Upper lobe of right lung (tissue), 1 donor: ENCODE results near the gene CNOT1. TPM values are rescaled to one million over a fixed set of nuclear protein-coding genes. Genes with fewer than 3 reads are reported as not detected.

Experiments used
- ATAC-seq: fragments of 200-7000 bp; cut with Tn5 transposase; one replicate; pipeline ENCODE4 v1.9.1; 2020; ENCODE audit warnings: mild to moderate bottlenecking, moderate library complexity
- DNase-seq: peaks from one replicate; pipeline ENCODE4 v3.0.0-alpha.2; 2020
- H3K27ac ChIP-seq: fragments of 200-600 bp; one replicate; pipeline ENCODE4 v1.8.0; 2022
- H3K27me3 ChIP-seq: fragments of 200-600 bp; one replicate; pipeline ENCODE4 v1.8.0; 2022; ENCODE audit warnings: mild to moderate bottlenecking
- H3K36me3 ChIP-seq: fragments of 200-600 bp; one replicate; pipeline ENCODE4 v1.8.0; 2022
- H3K4me1 ChIP-seq: fragments of 200-600 bp; one replicate; pipeline ENCODE4 v1.8.0; 2022
- H3K4me3 ChIP-seq: fragments of 200-600 bp; one replicate; pipeline ENCODE4 v1.8.0; 2022; ENCODE audit warnings: mild to moderate bottlenecking
- H3K9me3 ChIP-seq: fragments of 200-600 bp; one replicate; pipeline ENCODE4 v1.8.0; 2022
- intact Hi-C: fragments of 100-400 bp; cut with DNase I; formaldehyde crosslinking; loops from one replicate; pipeline ENCODE4 v1.11.0; 2022
- total RNA-seq: library from RNA; stranded (reverse); fragmentation: NEBNext Ultra II Directional; extraction: Animal tissue kit (Norgen Biotek cat#: 25700); gene quantifications from one replicate; pipeline ENCODE4 v1.2.1, GENCODE V29; 2021
- TF ChIP-seq, protein P1 (sequence below): fragments of 200-600 bp; IDR thresholded peaks from one replicate; pipeline ENCODE4 v1.8.0; 2022; ENCODE audit warnings: antibody characterized with exemption
- donor health status: DM: no; HTN: yes; CAD: no; lungs with severe emphysema.

CNOT1 gene
- total RNA-seq, 1 donor from 2014 or later, result 140 TPM

DNA sequence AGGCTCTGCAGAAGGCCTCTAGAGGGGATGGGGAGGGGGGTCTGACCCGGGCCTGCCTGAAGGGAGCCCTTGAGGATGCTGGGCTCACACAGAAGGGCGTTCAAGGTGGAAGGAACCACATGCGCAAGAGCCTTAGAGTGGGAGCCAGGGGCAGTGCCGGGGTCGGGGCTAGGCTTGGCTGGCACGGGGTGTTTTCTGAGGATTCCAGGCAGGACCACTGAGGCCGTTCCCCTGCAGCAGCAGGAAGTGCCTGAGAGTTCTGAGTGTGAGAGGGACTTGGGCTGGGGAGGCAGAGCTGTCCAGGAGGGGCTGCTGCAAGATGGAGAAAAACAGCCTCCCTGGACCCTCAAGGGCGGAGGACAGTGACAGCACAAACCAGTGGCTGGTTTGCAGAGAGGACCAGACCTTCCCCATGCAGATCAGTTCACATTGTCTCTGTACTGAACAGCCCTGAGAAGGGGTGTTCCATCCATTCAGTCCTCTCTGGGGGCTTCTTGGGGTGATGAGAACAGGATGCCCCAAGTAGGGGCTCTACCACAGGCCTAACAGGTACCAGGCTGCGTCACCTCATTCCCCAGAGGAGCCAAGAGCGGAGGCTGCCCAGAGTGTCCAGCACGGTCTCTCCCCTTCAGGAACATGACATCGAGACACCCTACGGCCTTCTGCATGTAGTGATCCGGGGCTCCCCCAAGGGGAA is 126.3 kb downstream of the CNOT1 start:
- Histone ChIP-seq H3K4me1 (peaks cover 4% of the 10 kb centered on the region), H3K27ac (no peak overlapping the region), H3K27me3 (peaks cover 34% of the 10 kb centered on the region), H3K36me3 (no peaks in the 10 kb centered on the region), H3K4me3 (no peak overlapping the region), H3K9me3 (no peaks in the 10 kb centered on the region)
- intact Hi-C loops, result no loop called here
- DNase-seq, result no peak
- ATAC-seq, result no peak
- TF ChIP-seq, protein P1, sequence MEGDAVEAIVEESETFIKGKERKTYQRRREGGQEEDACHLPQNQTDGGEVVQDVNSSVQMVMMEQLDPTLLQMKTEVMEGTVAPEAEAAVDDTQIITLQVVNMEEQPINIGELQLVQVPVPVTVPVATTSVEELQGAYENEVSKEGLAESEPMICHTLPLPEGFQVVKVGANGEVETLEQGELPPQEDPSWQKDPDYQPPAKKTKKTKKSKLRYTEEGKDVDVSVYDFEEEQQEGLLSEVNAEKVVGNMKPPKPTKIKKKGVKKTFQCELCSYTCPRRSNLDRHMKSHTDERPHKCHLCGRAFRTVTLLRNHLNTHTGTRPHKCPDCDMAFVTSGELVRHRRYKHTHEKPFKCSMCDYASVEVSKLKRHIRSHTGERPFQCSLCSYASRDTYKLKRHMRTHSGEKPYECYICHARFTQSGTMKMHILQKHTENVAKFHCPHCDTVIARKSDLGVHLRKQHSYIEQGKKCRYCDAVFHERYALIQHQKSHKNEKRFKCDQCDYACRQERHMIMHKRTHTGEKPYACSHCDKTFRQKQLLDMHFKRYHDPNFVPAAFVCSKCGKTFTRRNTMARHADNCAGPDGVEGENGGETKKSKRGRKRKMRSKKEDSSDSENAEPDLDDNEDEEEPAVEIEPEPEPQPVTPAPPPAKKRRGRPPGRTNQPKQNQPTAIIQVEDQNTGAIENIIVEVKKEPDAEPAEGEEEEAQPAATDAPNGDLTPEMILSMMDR, result no peak

DNA sequence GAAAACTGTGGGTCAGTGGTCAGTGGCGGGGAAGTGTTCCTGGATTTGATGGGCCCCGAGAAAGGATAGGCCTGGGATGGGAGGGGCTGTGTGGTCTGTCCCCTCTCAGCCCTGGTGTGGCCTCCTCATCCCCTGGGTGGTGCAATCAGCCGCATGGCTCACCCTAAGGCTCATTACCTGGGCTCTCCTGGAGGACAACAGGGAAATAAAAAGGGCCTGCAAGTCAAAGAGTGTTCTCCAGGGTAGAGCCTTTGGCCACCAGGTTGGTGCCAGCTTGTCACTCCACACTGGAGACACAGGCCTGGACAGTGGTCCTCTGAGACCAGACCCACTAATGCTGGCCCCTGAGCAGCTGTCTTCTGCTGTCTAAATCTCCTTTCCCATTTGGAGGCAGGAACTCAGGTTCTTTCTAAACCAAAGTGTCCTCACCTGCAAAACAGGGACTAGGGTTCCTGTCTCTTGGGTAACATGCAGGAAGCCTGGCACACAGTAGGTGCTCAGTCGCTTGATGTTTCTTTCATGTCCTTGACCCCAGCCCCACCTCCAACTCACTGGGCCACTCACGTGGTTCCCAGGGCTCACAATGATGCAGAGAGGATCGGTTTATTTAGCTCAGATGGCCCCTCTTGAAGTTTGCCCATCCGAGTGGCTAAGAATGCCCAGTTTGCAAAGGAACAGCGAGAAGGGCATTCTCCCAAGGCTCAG is 127.3 kb downstream of the CNOT1 start:
- ATAC-seq (no peak), DNase-seq (no peak)
- intact Hi-C loops, result no loop called here
- H3K4me1 ChIP-seq, result peaks cover 4% of the 10 kb centered on the region
- TF ChIP-seq, protein P1, result no peak
- H3K36me3 ChIP-seq, result no peaks in the 10 kb centered on the region
- peaks cover 34% of the 10 kb centered on the region for H3K27me3 ChIP-seq
- no peaks in the 10 kb centered on the region for H3K9me3 ChIP-seq
- H3K4me3 ChIP-seq, result no peak overlapping the region
- H3K27ac ChIP-seq, result no peak overlapping the region

DNA sequence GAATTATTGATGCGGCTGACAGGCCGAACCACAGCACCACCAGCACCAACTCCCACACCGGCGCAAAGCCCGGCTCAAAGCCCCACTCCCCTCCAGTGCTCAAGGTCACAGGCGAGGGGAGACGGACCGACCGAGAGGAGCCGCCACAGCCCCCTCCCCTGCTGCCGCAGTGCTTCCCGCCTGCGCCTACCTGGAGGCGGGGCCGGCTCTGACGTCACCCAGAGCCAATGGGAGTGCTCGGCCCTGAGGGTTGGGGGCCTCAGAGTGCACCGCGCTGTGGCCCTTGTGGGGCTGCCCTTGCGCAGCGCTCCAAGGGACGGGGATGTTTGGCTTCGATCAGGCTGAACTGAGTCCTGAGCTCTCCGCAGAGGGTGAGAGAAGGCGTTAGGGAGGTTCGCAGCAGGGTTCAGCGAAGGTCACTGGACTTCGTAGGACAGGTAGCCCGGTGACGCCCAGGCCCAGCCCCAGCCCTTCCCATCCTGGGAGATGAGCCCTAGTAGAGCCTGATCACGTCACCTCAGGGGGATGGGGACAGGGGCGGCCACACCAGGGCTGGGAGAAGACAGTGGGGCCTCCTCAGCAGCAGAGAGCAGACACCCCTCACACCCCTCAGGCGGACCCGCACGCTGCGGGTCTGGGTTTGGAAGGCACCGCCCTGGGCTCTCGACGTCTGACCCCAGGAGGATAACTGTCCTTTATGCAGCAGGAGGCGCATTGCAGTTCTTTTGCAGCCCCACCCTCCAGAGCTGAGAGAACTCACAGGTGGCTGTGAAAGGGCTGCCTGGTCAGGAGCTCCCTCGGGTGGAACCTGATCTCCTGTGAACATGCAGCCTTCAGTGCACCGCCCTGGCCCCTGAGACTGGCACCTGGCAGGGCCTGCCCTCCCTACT is 128.1 kb downstream of the CNOT1 start:
- Histone ChIP-seq H3K4me1 (peaks cover 4% of the 10 kb centered on the region), H3K9me3 (no peaks in the 10 kb centered on the region), H3K27me3 (peaks cover 34% of the 10 kb centered on the region), H3K27ac (no peak overlapping the region), H3K4me3 (peak overlapping the region; percentile 23), H3K36me3 (no peaks in the 10 kb centered on the region)
- peak; percentile 31 for ATAC-seq
- TF ChIP-seq, protein P1, result no peak
- intact Hi-C loops, result no loop called here
- DNase-seq, result peak; percentile 65

DNA sequence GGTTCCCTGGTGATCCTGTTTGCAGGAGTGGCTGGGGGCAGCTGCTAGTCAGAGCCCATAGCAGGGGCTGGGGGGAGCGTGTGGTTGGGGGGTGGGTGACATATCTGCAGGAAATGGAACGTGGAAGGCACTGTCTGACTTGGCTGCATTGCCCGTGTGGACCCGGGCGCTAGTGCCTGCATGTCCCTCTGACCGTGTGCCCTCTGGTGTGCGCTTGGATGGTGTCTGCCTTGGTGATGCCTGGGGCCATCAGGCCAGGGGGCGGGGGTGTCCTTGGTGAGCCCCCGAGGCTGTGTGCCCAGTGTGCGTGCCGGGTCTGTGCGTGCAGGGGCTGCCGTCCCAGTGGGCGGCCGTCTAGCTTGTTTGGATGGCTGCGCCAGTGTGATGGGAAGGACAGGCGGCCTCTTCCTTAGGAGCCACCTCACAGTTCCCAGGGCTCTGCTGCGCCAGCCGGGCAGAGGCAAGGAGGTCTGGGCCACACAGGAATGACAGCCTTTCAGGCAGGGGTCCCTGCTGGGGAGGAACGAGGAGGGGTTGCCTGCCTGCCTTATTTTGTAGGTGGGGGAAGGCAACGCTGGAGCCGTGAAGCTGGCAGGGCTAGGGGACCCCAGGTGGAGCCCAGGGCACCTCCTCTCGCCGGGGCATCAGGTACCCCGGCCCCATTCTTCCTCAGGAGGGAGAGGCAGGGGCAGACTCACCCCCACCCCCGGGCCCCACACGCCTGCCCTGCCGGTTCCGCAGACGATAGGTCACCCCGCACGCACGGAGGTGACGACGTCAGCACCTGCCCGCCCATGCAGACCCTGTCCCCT is 129.0 kb downstream of the CNOT1 start:
- H3K36me3 ChIP-seq, result no peaks in the 10 kb centered on the region
- ATAC-seq (no peak), DNase-seq (no peak)
- no peak overlapping the region for H3K27ac ChIP-seq
- H3K9me3 ChIP-seq, result no peaks in the 10 kb centered on the region
- TF ChIP-seq, protein P1, result no peak
- peaks cover 4% of the 10 kb centered on the region for H3K4me1 ChIP-seq
- intact Hi-C loops, result no loop called here
- peak overlapping the region; percentile 23 for H3K4me3 ChIP-seq
- H3K27me3 ChIP-seq, result peaks cover 34% of the 10 kb centered on the region
